ENCODE results near the gene LEMD2.

Gene LEMD2

GRCh38 chr6:33772082-33772830, 16.7 kb downstream of the LEMD2 start:
- no peak for DNase-seq

GRCh38 chr6:33771146-33772081, 17.5 kb downstream of the LEMD2 start:
- DNase-seq = peak; percentile 69

GRCh38 chr6:33770833-33771145, 18.1 kb downstream of the LEMD2 start:
- DNase-seq = no peak

- no peak for DNase-seq
These were observed 18.7 kb downstream of the LEMD2 start for GRCh38 chr6:33770124-33770832.

GRCh38 chr6:33769248-33769821, 19.6 kb downstream of the LEMD2 start:
- no peak for DNase-seq

GRCh38 chr6:33768644-33769120, 20.2 kb downstream of the LEMD2 start:
- peak; percentile 21 for DNase-seq

GRCh38 chr6:33766921-33767907, 21.7 kb downstream of the LEMD2 start:
- DNase-seq = no peak

- no peak for DNase-seq
These were observed 23.6 kb downstream of the LEMD2 start for GRCh38 chr6:33765368-33765767.

GRCh38 chr6:33764036-33764435, 24.9 kb downstream of the LEMD2 start:
- no peak for DNase-seq

GRCh38 chr6:33763483-33763882, 25.4 kb downstream of the LEMD2 start:
- DNase-seq = no peak

GRCh38 chr6:33762713-33763112, 26.2 kb downstream of the LEMD2 start:
- DNase-seq = no peak

- DNase-seq = no peak
These were observed 26.9 kb downstream of the LEMD2 start for GRCh38 chr6:33761922-33762629.

GRCh38 chr6:33761581-33761921, 27.4 kb downstream of the LEMD2 start:
- no peak for DNase-seq

- DNase-seq = no peak
These were observed 28.9 kb downstream of the LEMD2 start for GRCh38 chr6:33759887-33760629.

GRCh38 chr6:33758815-33759216, 30.1 kb downstream of the LEMD2 start:
- no peak for DNase-seq

- no peak for DNase-seq
These were observed 31.0 kb downstream of the LEMD2 start for GRCh38 chr6:33757906-33758305.

GRCh38 chr6:33757113-33757512, 31.8 kb downstream of the LEMD2 start:
- no peak for DNase-seq

- no peak for DNase-seq
These were observed 32.5 kb downstream of the LEMD2 start for GRCh38 chr6:33756211-33756954.

GRCh38 chr6:33755070-33755869, 33.7 kb downstream of the LEMD2 start:
- no peak for DNase-seq
